NOMO-1 treated with dmso at 0.1 percent for 144 hours (cell line): Measurements from ENCODE around the gene INPP1.

Experiments
- DNase-seq: peaks from one replicate; lab custom pipeline; 2025; ENCODE audit not compliant: unreplicated experiment; lab: John Stamatoyannopoulos, UW

Gene INPP1

GRCh38 chr2:190360965-190361364, 17.6 kb downstream of the INPP1 start:
- DNase-seq = no peak

GRCh38 chr2:190361572-190361971, 18.2 kb downstream of the INPP1 start:
- no peak for DNase-seq

- no peak for DNase-seq
These were observed 19.5 kb downstream of the INPP1 start for GRCh38 chr2:190362894-190363293.

- no peak for DNase-seq
These were observed 22.3 kb downstream of the INPP1 start for GRCh38 chr2:190365499-190366204.

- DNase-seq = no peak
These were observed 22.9 kb downstream of the INPP1 start for GRCh38 chr2:190366248-190366753.

- no peak for DNase-seq
These were observed 23.7 kb downstream of the INPP1 start for GRCh38 chr2:190367091-190367490.

GRCh38 chr2:190369635-190370034, 26.2 kb downstream of the INPP1 start:
- DNase-seq = no peak

GRCh38 chr2:190376083-190376482, 32.7 kb downstream of the INPP1 start:
- DNase-seq = no peak

GRCh38 chr2:190376591-190377245, 33.3 kb downstream of the INPP1 start:
- no peak for DNase-seq

GRCh38 chr2:190378880-190379237, 35.5 kb downstream of the INPP1 start:
- DNase-seq = no peak

- no peak for DNase-seq
These were observed 36.0 kb downstream of the INPP1 start for GRCh38 chr2:190379249-190379964.

GRCh38 chr2:190380962-190381412, 37.6 kb downstream of the INPP1 start:
- no peak for DNase-seq

- peak; percentile 13 for DNase-seq
These were observed 39.5 kb downstream of the INPP1 start for GRCh38 chr2:190382851-190383250.

GRCh38 chr2:190387422-190387821, 44.0 kb downstream of the INPP1 start:
- no peak for DNase-seq

GRCh38 chr2:190396271-190396670, 52.9 kb downstream of the INPP1 start:
- DNase-seq = no peak

GRCh38 chr2:190402986-190403603, 59.7 kb downstream of the INPP1 start:
- no peak for DNase-seq

- peak; percentile 49 for DNase-seq
These were observed 61.1 kb downstream of the INPP1 start for GRCh38 chr2:190404487-190404886.

GRCh38 chr2:190405070-190405469, 61.7 kb downstream of the INPP1 start:
- no peak for DNase-seq

GRCh38 chr2:190405995-190406394, 62.6 kb downstream of the INPP1 start:
- no peak for DNase-seq

- DNase-seq = no peak
These were observed 63.4 kb downstream of the INPP1 start for GRCh38 chr2:190406805-190407204.

GRCh38 chr2:190407246-190407661, 63.9 kb downstream of the INPP1 start:
- DNase-seq = no peak
